Neutrophil (primary cell): ENCODE data around the gene PTAR1.
"Not testable (repeated sequence)": the region's sequence is repeated elsewhere in the genome, so short reads cannot be mapped to it uniquely, and the experiment has no call there.

ENCODE experiments used
- H3K27ac ChIP-seq: fragments of 200-600 bp; sonication (generic); 2 replicates; pipeline ENCODE4 v1.5.1; 2016; ENCODE audit warnings: mild to moderate bottlenecking, moderate library complexity
- H3K27me3 ChIP-seq: fragments of 200-600 bp; sonication (generic); 2 replicates; pipeline ENCODE4 v1.6.0; 2016; ENCODE audit warnings: mild to moderate bottlenecking
- H3K36me3 ChIP-seq: fragments of 200-600 bp; sonication (generic); 2 replicates; pipeline ENCODE4 v1.5.1; 2017
- H3K4me1 ChIP-seq, 2 experiments: fragments of 200-600 bp in 1 of 2; sonication (generic) in 1 of 2; 1 replicate in 1 of 2; 2 replicates in 1 of 2; pipeline versions ENCODE4 v1.5.1 to v1.6.1; 2013 to 2016; ENCODE audit warnings: low read depth in 1 of 2, low read length in 1 of 2, mild to moderate bottlenecking in 1 of 2, moderate library complexity in 1 of 2; ENCODE audit not compliant: control insufficient read depth in 1 of 2, insufficient read depth in 1 of 2
- H3K4me3 ChIP-seq, 2 experiments: fragments of 200-600 bp in 1 of 2; sonication (generic) in 1 of 2; 1 replicate in 1 of 2; 2 replicates in 1 of 2; pipeline ENCODE4 v1.5.1; 2013 to 2016; ENCODE audit warnings: low read depth in 1 of 2, low read length in 1 of 2, mild to moderate bottlenecking in 1 of 2, moderate library complexity in 1 of 2
- H3K9me3 ChIP-seq: fragments of 200-600 bp; sonication (generic); 2 replicates; pipeline ENCODE4 v1.5.1; 2016
- CTCF ChIP-seq: fragments of 200-600 bp; sonication (generic); IDR thresholded peaks from 2 replicates; pipeline ENCODE4 v1.5.1; 2016; ENCODE audit warnings: antibody characterized with exemption

The PTAR1 gene

GRCh38 chr9:69759421-69760277, at the start of gene PTAR1:
PTAR1 (minus strand) TSS chr9:69760011; CDS start chr9:69759938, 73 bp downstream.
- H3K9me3 ChIP-seq = no peaks in the 10 kb centered on the region
- peaks cover 20 to 27% of the 10 kb centered on the region in 2 experiments for H3K4me1 ChIP-seq
- TF ChIP-seq CTCF = peak; percentile 11
- H3K4me3 ChIP-seq = peak within 1 kb of the TSS; percentile 96 to 97
- H3K27ac ChIP-seq = peak within 1 kb of the TSS; percentile 95
- H3K36me3 ChIP-seq = peaks cover 5% of the 10 kb centered on the region
- no peaks in the 10 kb centered on the region for H3K27me3 ChIP-seq

- TF ChIP-seq CTCF = no peak
Measured at GRCh38 chr9:69809304-69809863, 49.6 kb upstream of the PTAR1 start.

GRCh38 chr9:69806627-69807026, 46.8 kb upstream of the PTAR1 start:
- H3K27me3 ChIP-seq = no peaks in the 10 kb centered on the region
- no peaks in the 10 kb centered on the region for H3K9me3 ChIP-seq
- no peaks in the 10 kb centered on the region for H3K4me1 ChIP-seq
- TF ChIP-seq CTCF = no peak
- H3K36me3 ChIP-seq = no peaks in the 10 kb centered on the region
- H3K4me3 ChIP-seq = no peak overlapping the region
- no peak overlapping the region for H3K27ac ChIP-seq

More at GRCh38 chr9:69809304-69809863, 49.6 kb upstream of the PTAR1 start:
- Histone ChIP-seq H3K4me1 (no peaks in the 10 kb centered on the region), H3K9me3 (no peaks in the 10 kb centered on the region), H3K27me3 (no peaks in the 10 kb centered on the region), H3K4me3 (no peak overlapping the region), H3K36me3 (no peaks in the 10 kb centered on the region), H3K27ac (no peak overlapping the region)

- TF ChIP-seq CTCF = no peak
- Histone ChIP-seq H3K27ac (no peak overlapping the region), H3K4me1 (no peaks in the 10 kb centered on the region), H3K9me3 (no peaks in the 10 kb centered on the region), H3K36me3 (no peaks in the 10 kb centered on the region), H3K4me3 (no peak overlapping the region), H3K27me3 (no peaks in the 10 kb centered on the region)
Measured at GRCh38 chr9:69805962-69806515, 46.2 kb upstream of the PTAR1 start.

GRCh38 chr9:69801989-69802388, 42.2 kb upstream of the PTAR1 start:
- Histone ChIP-seq H3K4me1 (no peaks in the 10 kb centered on the region), H3K27me3 (no peaks in the 10 kb centered on the region), H3K4me3 (no peak overlapping the region), H3K27ac (no peak overlapping the region), H3K9me3 (no peaks in the 10 kb centered on the region), H3K36me3 (no peaks in the 10 kb centered on the region)
- no peak for TF ChIP-seq CTCF

- H3K27ac ChIP-seq, H3K27me3 ChIP-seq, H3K9me3 ChIP-seq, H3K4me3 ChIP-seq, H3K4me1 ChIP-seq, H3K36me3 ChIP-seq: not testable (repeated sequence)
Measured at GRCh38 chr9:69800027-69800426, 40.2 kb upstream of the PTAR1 start.

GRCh38 chr9:69799521-69799920, 39.7 kb upstream of the PTAR1 start:
- not testable (repeated sequence) for H3K4me3 ChIP-seq, H3K27me3 ChIP-seq, H3K27ac ChIP-seq, H3K36me3 ChIP-seq, H3K4me1 ChIP-seq, H3K9me3 ChIP-seq
